ENCODE measurements around the gene FLRT2. TPM values are rescaled to one million over a fixed set of nuclear protein-coding genes. Genes with fewer than 3 reads are reported as not detected.

The FLRT2 gene
- total RNA-seq, 4 donors from 2014 or later, result 0.61 to 8.4 (median 6.4) TPM

DNA sequence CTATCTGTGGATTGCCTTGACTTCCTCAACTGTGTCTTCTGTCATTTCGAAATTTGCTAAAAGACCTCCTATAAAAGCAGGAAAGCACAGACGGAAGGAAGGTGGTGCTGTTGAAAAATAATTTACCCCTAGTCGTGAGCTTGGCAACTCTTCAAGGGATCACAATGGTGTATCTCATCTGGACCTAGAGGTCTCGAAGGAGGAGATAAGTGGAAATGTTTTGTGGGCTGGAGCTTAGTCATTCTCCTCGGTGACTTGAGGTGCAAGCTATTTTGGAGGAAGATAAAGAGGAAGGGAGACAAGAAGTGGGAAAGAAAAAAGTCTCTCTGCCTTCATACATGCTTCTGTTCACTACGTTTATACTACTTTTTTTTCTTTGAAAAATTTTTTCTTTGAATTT lies 89.9 kb downstream of the FLRT2 start:
- TF ChIP-seq POLR2A (IDR thresholded peaks at IDR 0.05), result no peak
- TF ChIP-seq, protein P1, sequence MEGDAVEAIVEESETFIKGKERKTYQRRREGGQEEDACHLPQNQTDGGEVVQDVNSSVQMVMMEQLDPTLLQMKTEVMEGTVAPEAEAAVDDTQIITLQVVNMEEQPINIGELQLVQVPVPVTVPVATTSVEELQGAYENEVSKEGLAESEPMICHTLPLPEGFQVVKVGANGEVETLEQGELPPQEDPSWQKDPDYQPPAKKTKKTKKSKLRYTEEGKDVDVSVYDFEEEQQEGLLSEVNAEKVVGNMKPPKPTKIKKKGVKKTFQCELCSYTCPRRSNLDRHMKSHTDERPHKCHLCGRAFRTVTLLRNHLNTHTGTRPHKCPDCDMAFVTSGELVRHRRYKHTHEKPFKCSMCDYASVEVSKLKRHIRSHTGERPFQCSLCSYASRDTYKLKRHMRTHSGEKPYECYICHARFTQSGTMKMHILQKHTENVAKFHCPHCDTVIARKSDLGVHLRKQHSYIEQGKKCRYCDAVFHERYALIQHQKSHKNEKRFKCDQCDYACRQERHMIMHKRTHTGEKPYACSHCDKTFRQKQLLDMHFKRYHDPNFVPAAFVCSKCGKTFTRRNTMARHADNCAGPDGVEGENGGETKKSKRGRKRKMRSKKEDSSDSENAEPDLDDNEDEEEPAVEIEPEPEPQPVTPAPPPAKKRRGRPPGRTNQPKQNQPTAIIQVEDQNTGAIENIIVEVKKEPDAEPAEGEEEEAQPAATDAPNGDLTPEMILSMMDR (IDR thresholded peaks at IDR 0.05), result no peak
- no peaks in the 10 kb centered on the region for H3K9me3 ChIP-seq
- no peak overlapping the region for H3K4me3 ChIP-seq
- H3K4me1 ChIP-seq, result no peaks in the 10 kb centered on the region
- no peaks in the 10 kb centered on the region for H3K27me3 ChIP-seq
- whole genome bisulfite sequencing, 2 donors, result 55 to 67% methylated on average over 6 of the region's 6 CpGs
- peaks cover 0 to 25% (median 0%) of the 10 kb centered on the region in 3 donors for H3K36me3 ChIP-seq
- no peak for DNase-seq
- H3K27ac ChIP-seq, result no peak overlapping the region
- intact Hi-C loops (cut with DNase I), result no loop called here

DNA sequence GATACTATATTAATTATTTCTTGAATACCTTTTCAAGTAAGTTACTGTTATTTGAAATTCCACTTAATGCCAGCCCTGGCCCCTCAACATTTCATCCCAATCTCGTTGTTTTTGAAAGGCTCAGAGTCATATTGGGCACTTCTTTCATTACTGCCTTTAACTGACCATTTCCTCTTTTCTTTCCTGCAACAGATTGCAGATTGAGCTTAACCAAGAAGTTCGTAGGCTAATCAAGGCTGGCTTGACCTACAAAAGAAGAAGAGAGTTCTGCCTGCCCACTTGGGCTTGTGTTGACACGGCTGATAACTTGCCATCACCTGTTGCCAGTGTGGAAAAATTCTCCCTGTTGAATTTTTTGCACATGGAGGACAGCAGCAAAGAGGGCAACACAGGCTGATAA lies 91.0 kb downstream of the FLRT2 start:
- no peaks in the 10 kb centered on the region for H3K27me3 ChIP-seq
- TF ChIP-seq POLR2A (IDR thresholded peaks at IDR 0.05), result no peak
- TF ChIP-seq, protein P1 (IDR thresholded peaks at IDR 0.05), result no peak
- no peak overlapping the region for H3K27ac ChIP-seq
- H3K36me3 ChIP-seq, result peaks cover 0 to 25% (median 0%) of the 10 kb centered on the region in 3 donors
- no peak for DNase-seq
- no peak overlapping the region for H3K4me3 ChIP-seq
- intact Hi-C loops (cut with DNase I), result no loop called here
- no peaks in the 10 kb centered on the region for H3K9me3 ChIP-seq
- H3K4me1 ChIP-seq, result no peaks in the 10 kb centered on the region
- 70 to 74% methylated on average over 3 of the region's 3 CpGs for WGBS, 2 donors

DNA sequence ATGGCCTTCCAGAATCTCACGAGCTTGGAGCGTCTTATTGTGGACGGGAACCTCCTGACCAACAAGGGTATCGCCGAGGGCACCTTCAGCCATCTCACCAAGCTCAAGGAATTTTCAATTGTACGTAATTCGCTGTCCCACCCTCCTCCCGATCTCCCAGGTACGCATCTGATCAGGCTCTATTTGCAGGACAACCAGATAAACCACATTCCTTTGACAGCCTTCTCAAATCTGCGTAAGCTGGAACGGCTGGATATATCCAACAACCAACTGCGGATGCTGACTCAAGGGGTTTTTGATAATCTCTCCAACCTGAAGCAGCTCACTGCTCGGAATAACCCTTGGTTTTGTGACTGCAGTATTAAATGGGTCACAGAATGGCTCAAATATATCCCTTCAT lies 92.2 kb downstream of the FLRT2 start:
- no peak for DNase-seq
- Histone ChIP-seq H3K27me3 (no peaks in the 10 kb centered on the region), H3K36me3 (peaks cover 0 to 25% (median 0%) of the 10 kb centered on the region in 3 donors), H3K27ac (no peak overlapping the region), H3K4me1 (no peaks in the 10 kb centered on the region), H3K9me3 (no peaks in the 10 kb centered on the region), H3K4me3 (no peak overlapping the region)
- TF ChIP-seq POLR2A (IDR thresholded peaks at IDR 0.05), result no peak
- TF ChIP-seq, protein P1 (IDR thresholded peaks at IDR 0.05), result no peak
- WGBS, 2 donors, result 92 to 96% methylated on average over 10 to 13 of the region's 13 CpGs
- intact Hi-C loops (cut with DNase I), result no loop called here

DNA sequence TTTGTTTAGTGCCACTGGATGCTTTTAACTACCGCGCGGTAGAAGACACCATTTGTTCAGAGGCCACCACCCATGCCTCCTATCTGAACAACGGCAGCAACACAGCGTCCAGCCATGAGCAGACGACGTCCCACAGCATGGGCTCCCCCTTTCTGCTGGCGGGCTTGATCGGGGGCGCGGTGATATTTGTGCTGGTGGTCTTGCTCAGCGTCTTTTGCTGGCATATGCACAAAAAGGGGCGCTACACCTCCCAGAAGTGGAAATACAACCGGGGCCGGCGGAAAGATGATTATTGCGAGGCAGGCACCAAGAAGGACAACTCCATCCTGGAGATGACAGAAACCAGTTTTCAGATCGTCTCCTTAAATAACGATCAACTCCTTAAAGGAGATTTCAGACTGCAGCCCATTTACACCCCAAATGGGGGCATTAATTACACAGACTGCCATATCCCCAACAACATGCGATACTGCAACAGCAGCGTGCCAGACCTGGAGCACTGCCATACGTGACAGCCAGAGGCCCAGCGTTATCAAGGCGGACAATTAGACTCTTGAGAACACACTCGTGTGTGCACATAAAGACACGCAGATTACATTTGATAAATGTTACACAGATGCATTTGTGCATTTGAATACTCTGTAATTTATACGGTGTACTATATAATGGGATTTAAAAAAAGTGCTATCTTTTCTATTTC lies 93.2 kb downstream of the FLRT2 start:
- no peak for TF ChIP-seq POLR2A (IDR thresholded peaks at IDR 0.05)
- TF ChIP-seq, protein P1 (IDR thresholded peaks at IDR 0.05), result no peak
- WGBS, 2 donors, result 93 to 95% methylated on average over 8 to 26 of the region's 27 CpGs
- Histone ChIP-seq H3K27me3 (no peaks in the 10 kb centered on the region), H3K4me3 (no peak overlapping the region), H3K27ac (no peak overlapping the region), H3K36me3 (peaks cover 0 to 25% (median 0%) of the 10 kb centered on the region in 3 donors), H3K4me1 (no peaks in the 10 kb centered on the region), H3K9me3 (no peaks in the 10 kb centered on the region)
- intact Hi-C loops (cut with DNase I), result no loop called here
- no peak for DNase-seq

DNA sequence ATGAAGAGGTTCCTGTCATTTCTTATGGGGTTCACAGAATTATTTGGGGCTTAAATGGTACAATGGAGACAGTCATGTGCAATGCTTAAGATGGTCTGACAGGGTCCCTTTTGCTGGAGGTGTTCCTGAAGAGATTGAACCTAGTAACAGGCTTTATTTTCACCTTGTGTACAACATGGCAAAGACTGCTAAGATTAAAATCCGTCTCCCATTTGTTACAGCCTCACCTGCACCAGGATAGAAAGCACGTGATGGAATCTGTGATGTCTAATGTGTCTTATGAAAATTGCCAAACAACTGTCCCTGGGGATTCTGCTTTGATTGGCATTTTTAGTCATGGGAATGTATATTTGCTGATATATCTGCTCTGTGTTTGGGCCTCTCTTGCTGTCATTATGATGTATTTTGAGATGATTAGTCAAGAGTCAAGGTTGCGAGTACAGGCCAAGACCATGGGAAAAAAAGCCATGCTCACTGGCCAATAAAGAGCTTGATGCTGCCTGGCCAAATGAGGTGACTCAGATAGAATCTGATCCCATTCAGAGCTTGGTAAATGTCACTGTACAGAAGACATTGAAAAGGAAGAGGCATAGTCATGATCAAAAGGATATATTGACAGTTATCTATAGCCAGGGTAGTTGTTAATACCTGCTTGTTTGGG lies 96.1 kb downstream of the FLRT2 start:
- Histone ChIP-seq H3K36me3 (peaks cover 0 to 23% (median 0%) of the 10 kb centered on the region in 3 donors), H3K9me3 (no peaks in the 10 kb centered on the region), H3K27ac (no peak overlapping the region), H3K4me1 (no peaks in the 10 kb centered on the region), H3K4me3 (no peak overlapping the region), H3K27me3 (no peaks in the 10 kb centered on the region)
- 65 to 80% methylated on average over 3 of the region's 3 CpGs for WGBS, 2 donors
- DNase-seq, result no peak
- TF ChIP-seq POLR2A (IDR thresholded peaks at IDR 0.05), result no peak
- TF ChIP-seq, protein P1 (IDR thresholded peaks at IDR 0.05), result no peak
- intact Hi-C loops (cut with DNase I), result no loop called here

All from esophagus squamous epithelium (tissue), 5 donors.